Measurements from ENCODE around the gene RABL6. TPM values are rescaled to one million over a fixed set of nuclear protein-coding genes. Genes with fewer than 3 reads are reported as not detected.
A peak's percentile ranks its signal among the peaks of the same experiment; 100 is the strongest.

The RABL6 gene
- total RNA-seq, 2 experiments from 2014 or later: 113 to 133 TPM

GRCh38 chr9:136888454-136888853 lies 80.7 kb downstream of the RABL6 start:
- Histone ChIP-seq H3K4me3 (ENCODE audit: low read depth, low read length, poor library complexity, severe bottlenecking) (no peak overlapping the region), H3K9me3 (ENCODE audit: low read length) (no peaks in the 10 kb centered on the region), H4K20me1 (ENCODE audit: insufficient read depth, low read length) (peaks cover 10% of the 10 kb centered on the region; the same call in 1 of the 2 replicates), H3K27ac (ENCODE audit: low read depth, low read length, poor library complexity, severe bottlenecking) (no peak overlapping the region), H3K36me3 (ENCODE audit: insufficient read depth, low read length) (peaks cover 30% of the 10 kb centered on the region), H3K9me2 (ENCODE audit: insufficient read depth, low read length) (no peaks in the 10 kb centered on the region), H2AFZ (ENCODE audit: low read length) (no peak overlapping the region), H3K79me2 (ENCODE audit: insufficient read depth, low read depth, low read length) (peaks cover 66% of the 10 kb centered on the region), H3K4me1 (ENCODE audit: insufficient read depth, low read length, poor library complexity, severe bottlenecking) (peaks cover 8% of the 10 kb centered on the region), H3K4me2 (ENCODE audit: low read length) (0 out of 2 replicates have a peak overlapping the region, but pooled peaks have one; percentile 79)
- no peak for DNase-seq (ENCODE audit: low spot score)
- TF ChIP-seq EZH2phosphoT487 (IDR thresholded peaks at IDR 0.05; ENCODE audit: borderline replicate concordance, low read depth, low read length): no peak
- TF ChIP-seq, protein P1, sequence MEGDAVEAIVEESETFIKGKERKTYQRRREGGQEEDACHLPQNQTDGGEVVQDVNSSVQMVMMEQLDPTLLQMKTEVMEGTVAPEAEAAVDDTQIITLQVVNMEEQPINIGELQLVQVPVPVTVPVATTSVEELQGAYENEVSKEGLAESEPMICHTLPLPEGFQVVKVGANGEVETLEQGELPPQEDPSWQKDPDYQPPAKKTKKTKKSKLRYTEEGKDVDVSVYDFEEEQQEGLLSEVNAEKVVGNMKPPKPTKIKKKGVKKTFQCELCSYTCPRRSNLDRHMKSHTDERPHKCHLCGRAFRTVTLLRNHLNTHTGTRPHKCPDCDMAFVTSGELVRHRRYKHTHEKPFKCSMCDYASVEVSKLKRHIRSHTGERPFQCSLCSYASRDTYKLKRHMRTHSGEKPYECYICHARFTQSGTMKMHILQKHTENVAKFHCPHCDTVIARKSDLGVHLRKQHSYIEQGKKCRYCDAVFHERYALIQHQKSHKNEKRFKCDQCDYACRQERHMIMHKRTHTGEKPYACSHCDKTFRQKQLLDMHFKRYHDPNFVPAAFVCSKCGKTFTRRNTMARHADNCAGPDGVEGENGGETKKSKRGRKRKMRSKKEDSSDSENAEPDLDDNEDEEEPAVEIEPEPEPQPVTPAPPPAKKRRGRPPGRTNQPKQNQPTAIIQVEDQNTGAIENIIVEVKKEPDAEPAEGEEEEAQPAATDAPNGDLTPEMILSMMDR (conservative IDR thresholded peaks at IDR 0.05; ENCODE audit: low read length): no peak
- TSS peak; percentile 44 for BruUV-seq (replicated peaks)
- ChIA-PET POLR2A (no interaction called here), CTCF (ENCODE audit: unreplicated experiment) (no interaction called here)
- intact Hi-C loops (cut with micrococcal nuclease; ENCODE audit: unreplicated experiment): loop anchor here (5.0 kb wide), 1 partner anchor 101 kb away; no protein-coding TSS in a partner anchor

GRCh38 chr9:136889858-136890257 lies 82.1 kb downstream of the RABL6 start:
- Histone ChIP-seq H3K9me3 (ENCODE audit: low read length) (no peaks in the 10 kb centered on the region), H3K4me3 (ENCODE audit: low read depth, low read length, poor library complexity, severe bottlenecking) (no peak overlapping the region), H3K36me3 (ENCODE audit: insufficient read depth, low read length) (peaks cover 40% of the 10 kb centered on the region), H3K4me2 (ENCODE audit: low read length) (no peak overlapping the region), H3K27ac (ENCODE audit: low read depth, low read length, poor library complexity, severe bottlenecking) (no peak overlapping the region), H2AFZ (ENCODE audit: low read length) (no peak overlapping the region), H4K20me1 (ENCODE audit: insufficient read depth, low read length) (peaks cover 10% of the 10 kb centered on the region; the same call in 1 of the 2 replicates), H3K4me1 (ENCODE audit: insufficient read depth, low read length, poor library complexity, severe bottlenecking) (peaks cover 5% of the 10 kb centered on the region), H3K9me2 (ENCODE audit: insufficient read depth, low read length) (no peaks in the 10 kb centered on the region), H3K79me2 (ENCODE audit: insufficient read depth, low read depth, low read length) (peaks cover 77% of the 10 kb centered on the region)
- intact Hi-C loops (cut with micrococcal nuclease; ENCODE audit: unreplicated experiment): loop anchor here (5.0 kb wide), 1 partner anchor 103 kb away; no protein-coding TSS in a partner anchor
- no peak for TF ChIP-seq EZH2phosphoT487 (IDR thresholded peaks at IDR 0.05; ENCODE audit: borderline replicate concordance, low read depth, low read length)
- TF ChIP-seq, protein P1 (conservative IDR thresholded peaks at IDR 0.05; ENCODE audit: low read length): no peak
- no TSS peak for BruUV-seq (replicated peaks)
- POLR2A ChIA-PET: interaction anchor here (0.8 kb wide), 1 partner anchor 10 kb away, joined by 4 read pairs; no protein-coding TSS in a partner anchor
- DNase-seq (ENCODE audit: low spot score): no peak
- CTCF ChIA-PET (ENCODE audit: unreplicated experiment): no interaction called here

DNA sequence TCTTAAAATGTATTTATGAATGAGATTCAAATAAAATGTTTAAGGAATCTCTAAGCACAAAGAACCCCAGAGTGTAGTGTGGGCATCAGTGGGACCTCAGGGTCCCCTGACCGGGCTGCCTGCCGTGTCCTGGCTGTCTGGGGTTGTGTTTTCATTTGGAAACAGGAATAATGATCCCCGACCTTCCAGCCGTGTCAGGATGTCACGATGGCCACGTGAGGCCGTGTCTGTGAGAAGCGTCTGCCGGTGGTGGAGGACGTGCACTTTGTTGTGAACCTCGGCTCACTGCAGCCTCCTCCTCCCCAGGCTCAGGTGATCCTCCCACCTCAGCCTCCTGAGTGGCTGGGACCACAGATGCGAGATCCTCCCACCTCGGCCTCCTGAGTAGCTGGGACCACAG lies 82.9 kb downstream of the RABL6 start:
- Histone ChIP-seq H3K27ac (ENCODE audit: low read depth, low read length, poor library complexity, severe bottlenecking) (no peak overlapping the region), H3K4me2 (ENCODE audit: low read length) (no peak overlapping the region), H4K20me1 (ENCODE audit: insufficient read depth, low read length) (peaks cover 10% of the 10 kb centered on the region; the same call in 1 of the 2 replicates), H2AFZ (ENCODE audit: low read length) (no peak overlapping the region), H3K9me2 (ENCODE audit: insufficient read depth, low read length) (no peaks in the 10 kb centered on the region), H3K9me3 (ENCODE audit: low read length) (no peaks in the 10 kb centered on the region), H3K4me1 (ENCODE audit: insufficient read depth, low read length, poor library complexity, severe bottlenecking) (no peaks in the 10 kb centered on the region), H3K4me3 (ENCODE audit: low read depth, low read length, poor library complexity, severe bottlenecking) (no peak overlapping the region), H3K36me3 (ENCODE audit: insufficient read depth, low read length) (peaks cover 48% of the 10 kb centered on the region), H3K79me2 (ENCODE audit: insufficient read depth, low read depth, low read length) (peaks cover 80% of the 10 kb centered on the region)
- POLR2A ChIA-PET: interaction anchor here (0.8 kb wide), 1 partner anchor 11 kb away, joined by 4 read pairs; no protein-coding TSS in a partner anchor
- CTCF ChIA-PET (ENCODE audit: unreplicated experiment): no interaction called here
- no peak for DNase-seq (ENCODE audit: low spot score)
- BruUV-seq (replicated peaks): no TSS peak
- intact Hi-C loops (cut with micrococcal nuclease; ENCODE audit: unreplicated experiment): no loop called here
- TF ChIP-seq, protein P1 (conservative IDR thresholded peaks at IDR 0.05; ENCODE audit: low read length): no peak
- TF ChIP-seq EZH2phosphoT487 (IDR thresholded peaks at IDR 0.05; ENCODE audit: borderline replicate concordance, low read depth, low read length): no peak
